ENCODE results near the gene SLC6A15. TPM values are rescaled to one million over a fixed set of nuclear protein-coding genes. Genes with fewer than 3 reads are reported as not detected.

SLC6A15 gene
- total and polyA plus RNA-seq, 2 experiments from 2014 or later = 2.6 to 3.4 TPM

GRCh38 chr12:84924981-84925380 lies 12.4 kb upstream of the SLC6A15 start:
- H3F3A ChIP-seq (ENCODE audit: insufficient read depth) = peaks cover 16% of the 10 kb centered on the region
- H3K79me2 ChIP-seq (ENCODE audit: insufficient read depth) = no peaks in the 10 kb centered on the region
- H3K9ac ChIP-seq = peak overlapping the region; percentile 3; the same call in 1 of the 2 replicates
- in situ Hi-C loops (cut with MboI) = no loop called here
- TF ChIP-seq EZH2phosphoT487 (IDR thresholded peaks at IDR 0.05; ENCODE audit: insufficient read depth, low read depth) (no peak), EZH2 (IDR thresholded peaks at IDR 0.05; ENCODE audit: insufficient read depth, poor library complexity, severe bottlenecking) (no peak)
- H3K4me3 ChIP-seq = no peak overlapping the region
- H4K20me1 ChIP-seq (ENCODE audit: insufficient read depth) = no peaks in the 10 kb centered on the region
- no peaks in the 10 kb centered on the region for H3K9me3 ChIP-seq (ENCODE audit: low read depth)
- no peaks in the 10 kb centered on the region for H3K9me2 ChIP-seq (ENCODE audit: insufficient read depth)
- no peaks in the 10 kb centered on the region for H3K27me3 ChIP-seq (replicated peaks; ENCODE audit: insufficient read depth)
- peak overlapping the region; percentile 55 for H3K4me2 ChIP-seq (ENCODE audit: unreplicated experiment)
- peak overlapping the region; percentile 73 for H2AFZ ChIP-seq
- peak overlapping the region; percentile 17 for H3K27ac ChIP-seq
- DNase-seq = peak; percentile 77
- 13 to 18% methylated on average over 2 of the region's 2 CpGs for WGBS, 2 experiments (ENCODE audit: low coverage in 1 of 2, low lambda C conversion rate in 2 of 2, missing lambda C conversion rate in 2 of 2)
- peaks cover 10% of the 10 kb centered on the region; the same call in 1 of the 2 replicates for H3K4me1 ChIP-seq (ENCODE audit: insufficient read depth)
- no peaks in the 10 kb centered on the region for H3K36me3 ChIP-seq (ENCODE audit: low read depth)

GRCh38 chr12:84922693-84923092 lies 10.1 kb upstream of the SLC6A15 start:
- WGBS, 2 experiments (ENCODE audit: low coverage in 1 of 2, low lambda C conversion rate in 2 of 2, missing lambda C conversion rate in 2 of 2) = 21 to 27% methylated on average over 2 of the region's 2 CpGs
- Histone ChIP-seq H3K9me2 (ENCODE audit: insufficient read depth) (no peaks in the 10 kb centered on the region), H3K27ac (no peak overlapping the region), H3K4me1 (ENCODE audit: insufficient read depth) (peaks cover 19% of the 10 kb centered on the region), H2AFZ (no peak overlapping the region), H4K20me1 (ENCODE audit: insufficient read depth) (no peaks in the 10 kb centered on the region), H3K4me3 (no peak overlapping the region), H3K9ac (no peak overlapping the region), H3K9me3 (ENCODE audit: low read depth) (no peaks in the 10 kb centered on the region), H3K27me3 (replicated peaks; ENCODE audit: insufficient read depth) (no peaks in the 10 kb centered on the region), H3K36me3 (ENCODE audit: low read depth) (no peaks in the 10 kb centered on the region), H3F3A (ENCODE audit: insufficient read depth) (peaks cover 21% of the 10 kb centered on the region), H3K4me2 (ENCODE audit: unreplicated experiment) (no peak overlapping the region), H3K79me2 (ENCODE audit: insufficient read depth) (no peaks in the 10 kb centered on the region)
- peak; percentile 46 for DNase-seq
- TF ChIP-seq EZH2phosphoT487 (IDR thresholded peaks at IDR 0.05; ENCODE audit: insufficient read depth, low read depth) = no peak
- TF ChIP-seq EZH2 (IDR thresholded peaks at IDR 0.05; ENCODE audit: insufficient read depth, poor library complexity, severe bottlenecking) = no peak
- in situ Hi-C loops (cut with MboI) = no loop called here

GRCh38 chr12:84920331-84920730 lies 7.7 kb upstream of the SLC6A15 start:
- in situ Hi-C loops (cut with MboI) = no loop called here

GRCh38 chr12:84919271-84919670 lies 6.7 kb upstream of the SLC6A15 start:
- DNase-seq = peak; percentile 86
- H3K36me3 ChIP-seq (ENCODE audit: low read depth) = no peaks in the 10 kb centered on the region
- H3K79me2 ChIP-seq (ENCODE audit: insufficient read depth) = no peaks in the 10 kb centered on the region
- H3K9me2 ChIP-seq (ENCODE audit: insufficient read depth) = no peaks in the 10 kb centered on the region
- no peak overlapping the region for H3K4me3 ChIP-seq
- H3K4me1 ChIP-seq (ENCODE audit: insufficient read depth) = peaks cover 9% of the 10 kb centered on the region
- in situ Hi-C loops (cut with MboI) = no loop called here
- WGBS, 2 experiments (ENCODE audit: low coverage in 1 of 2, low lambda C conversion rate in 2 of 2, missing lambda C conversion rate in 2 of 2) = 0 to 7% methylated on average over 1 of the region's 1 CpG
- H3K27me3 ChIP-seq (replicated peaks; ENCODE audit: insufficient read depth) = no peaks in the 10 kb centered on the region
- H2AFZ ChIP-seq = peak overlapping the region; percentile 47; the same call in 1 of the 2 replicates
- H4K20me1 ChIP-seq (ENCODE audit: insufficient read depth) = no peaks in the 10 kb centered on the region
- H3K9me3 ChIP-seq (ENCODE audit: low read depth) = no peaks in the 10 kb centered on the region
- no peak overlapping the region for H3K4me2 ChIP-seq (ENCODE audit: unreplicated experiment)
- H3K9ac ChIP-seq = no peak overlapping the region
- peak overlapping the region; percentile 38 for H3K27ac ChIP-seq
- peaks cover 14% of the 10 kb centered on the region for H3F3A ChIP-seq (ENCODE audit: insufficient read depth)
- TF ChIP-seq EZH2phosphoT487 (IDR thresholded peaks at IDR 0.05; ENCODE audit: insufficient read depth, low read depth) (no peak), EZH2 (IDR thresholded peaks at IDR 0.05; ENCODE audit: insufficient read depth, poor library complexity, severe bottlenecking) (no peak)

More at GRCh38 chr12:84920331-84920730, 7.7 kb upstream of the SLC6A15 start:
- H3K9ac ChIP-seq = no peak overlapping the region
- peaks cover 17% of the 10 kb centered on the region for H3K4me1 ChIP-seq (ENCODE audit: insufficient read depth)
- H4K20me1 ChIP-seq (ENCODE audit: insufficient read depth) = no peaks in the 10 kb centered on the region
- H3K79me2 ChIP-seq (ENCODE audit: insufficient read depth) = no peaks in the 10 kb centered on the region
- H3K27me3 ChIP-seq (replicated peaks; ENCODE audit: insufficient read depth) = no peaks in the 10 kb centered on the region
- TF ChIP-seq EZH2 (IDR thresholded peaks at IDR 0.05; ENCODE audit: insufficient read depth, poor library complexity, severe bottlenecking) (no peak), EZH2phosphoT487 (IDR thresholded peaks at IDR 0.05; ENCODE audit: insufficient read depth, low read depth) (no peak)
- WGBS, 2 experiments (ENCODE audit: low coverage in 1 of 2, low lambda C conversion rate in 2 of 2, missing lambda C conversion rate in 2 of 2) = 43 to 74% methylated on average over 1 of the region's 1 CpG
- peaks cover 21% of the 10 kb centered on the region for H3F3A ChIP-seq (ENCODE audit: insufficient read depth)
- peak; percentile 30 for DNase-seq
- H3K4me2 ChIP-seq (ENCODE audit: unreplicated experiment) = no peak overlapping the region
- H2AFZ ChIP-seq = no peak overlapping the region
- no peaks in the 10 kb centered on the region for H3K36me3 ChIP-seq (ENCODE audit: low read depth)
- no peaks in the 10 kb centered on the region for H3K9me3 ChIP-seq (ENCODE audit: low read depth)
- H3K4me3 ChIP-seq = no peak overlapping the region
- H3K27ac ChIP-seq = no peak overlapping the region
- H3K9me2 ChIP-seq (ENCODE audit: insufficient read depth) = no peaks in the 10 kb centered on the region
